Ectodermal cell (in vitro differentiated cells): Measurements from ENCODE around the gene ZFP36L2.

Experiments used
- H3K27ac ChIP-seq: 2 replicates; pipeline ENCODE4 v1.7.0; 2013; ENCODE audit warnings: mild to moderate bottlenecking, low read depth, low read length; ENCODE audit not compliant: insufficient read depth, poor library complexity, severe bottlenecking
- H3K27me3 ChIP-seq: 2 replicates; pipeline ENCODE4 v1.7.0; 2013; ENCODE audit warnings: mild to moderate bottlenecking, low read length; ENCODE audit not compliant: insufficient read depth, control insufficient read depth, poor library complexity, severe bottlenecking
- H3K36me3 ChIP-seq: one replicate; pipeline ENCODE4 v1.7.0; 2013; ENCODE audit warnings: low read length; ENCODE audit not compliant: control insufficient read depth, insufficient read depth
- H3K4me1 ChIP-seq: one replicate; pipeline ENCODE4 v1.7.0; 2013; ENCODE audit warnings: low read length; ENCODE audit not compliant: control insufficient read depth, insufficient read depth
- H3K4me3 ChIP-seq: 2 replicates; pipeline ENCODE4 v1.7.0; 2013; ENCODE audit warnings: low read depth, low read length, control low read depth; ENCODE audit not compliant: insufficient read depth
- H3K9me3 ChIP-seq: 2 replicates; pipeline ENCODE4 v1.7.0; 2013; ENCODE audit warnings: mild to moderate bottlenecking, low read length, moderate library complexity; ENCODE audit not compliant: control insufficient read depth
- WGBS, 2 experiments: methylation state at CpG; one replicate each; pipeline ENCODE4 v1.1.7; 2013; ENCODE audit warnings: missing lambda C conversion rate in 2 of 2; 5-methylcytosine and 5-hydroxymethylcytosine counted together

The ZFP36L2 gene

GRCh38 chr2:43230951-43231827 is 4.8 kb upstream of the ZFP36L2 start:
- H3K27ac ChIP-seq, result no peak overlapping the region
- no peaks in the 10 kb centered on the region for H3K9me3 ChIP-seq
- no peaks in the 10 kb centered on the region for H3K27me3 ChIP-seq
- H3K36me3 ChIP-seq, result no peaks in the 10 kb centered on the region
- H3K4me1 ChIP-seq, result peaks cover 3% of the 10 kb centered on the region
- H3K4me3 ChIP-seq, result no peak overlapping the region
- 91 to 93% methylated on average over 7 of the region's 7 CpGs for WGBS, 2 experiments

GRCh38 chr2:43230351-43230885 is 4.0 kb upstream of the ZFP36L2 start:
- peaks cover 3% of the 10 kb centered on the region for H3K4me1 ChIP-seq
- H3K36me3 ChIP-seq, result no peaks in the 10 kb centered on the region
- H3K27ac ChIP-seq, result no peak overlapping the region
- H3K9me3 ChIP-seq, result no peaks in the 10 kb centered on the region
- 49 to 55% methylated on average over 4 of the region's 4 CpGs for WGBS, 2 experiments
- H3K27me3 ChIP-seq, result no peaks in the 10 kb centered on the region
- no peak overlapping the region for H3K4me3 ChIP-seq

GRCh38 chr2:43228756-43229659 is 2.6 kb upstream of the ZFP36L2 start:
- H3K27me3 ChIP-seq, result no peaks in the 10 kb centered on the region
- H3K4me3 ChIP-seq, result no peak overlapping the region
- peaks cover 3% of the 10 kb centered on the region for H3K36me3 ChIP-seq
- no peak overlapping the region for H3K27ac ChIP-seq
- peaks cover 3% of the 10 kb centered on the region for H3K4me1 ChIP-seq
- 73 to 90% methylated on average over 5 to 6 of the region's 6 CpGs for WGBS, 2 experiments
- H3K9me3 ChIP-seq, result no peaks in the 10 kb centered on the region

DNA sequence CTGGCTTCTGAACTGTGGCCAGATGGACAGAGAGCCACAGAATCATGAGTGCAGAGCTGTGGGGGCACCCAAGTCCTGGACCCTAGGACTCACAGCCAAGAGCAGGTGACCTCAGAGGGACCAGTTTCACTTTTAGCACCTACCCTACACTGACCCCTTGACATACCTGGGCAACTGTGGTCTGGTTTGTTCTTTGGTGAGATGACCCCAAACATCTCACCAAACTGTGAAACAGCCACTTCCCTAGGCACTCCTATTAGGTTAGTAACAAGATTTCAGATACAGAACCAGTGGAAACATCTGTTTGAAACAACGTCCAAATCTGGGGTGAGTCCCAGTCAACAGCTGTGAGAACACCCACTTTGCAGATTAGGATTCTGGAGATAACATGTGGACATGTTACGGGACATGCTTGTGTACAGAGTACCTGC is 1.9 kb upstream of the ZFP36L2 start:
- Histone ChIP-seq H3K36me3 (peaks cover 3% of the 10 kb centered on the region), H3K27ac (no peak overlapping the region), H3K4me1 (peaks cover 8% of the 10 kb centered on the region), H3K27me3 (no peaks in the 10 kb centered on the region), H3K4me3 (peak overlapping the region; percentile 82), H3K9me3 (no peaks in the 10 kb centered on the region)
- WGBS, 2 experiments, result 93 to 94% methylated on average over 2 of the region's 2 CpGs

DNA sequence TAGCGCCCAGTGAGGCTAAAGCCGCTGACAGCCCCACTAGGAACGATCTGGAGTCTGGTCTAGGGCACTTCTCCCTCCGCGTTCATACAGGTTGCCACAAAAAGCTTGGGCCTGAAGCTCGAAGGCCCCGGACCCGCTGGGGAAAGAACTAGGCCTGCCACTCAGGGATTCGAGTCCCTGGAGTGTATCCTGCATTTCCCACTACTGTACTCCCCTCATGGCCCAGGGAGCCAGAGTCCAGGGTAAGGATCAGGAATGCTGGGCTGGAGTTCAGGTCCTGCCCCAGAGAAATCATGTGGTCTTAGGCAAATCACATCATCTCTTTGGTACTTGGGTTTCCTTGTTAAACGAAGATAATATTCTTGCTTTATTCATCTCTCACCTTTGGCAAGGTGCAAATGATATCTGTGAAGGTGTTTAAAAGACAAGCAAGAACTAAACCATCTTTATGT is 1.4 kb upstream of the ZFP36L2 start:
- no peak overlapping the region for H3K27ac ChIP-seq
- H3K4me3 ChIP-seq, result peak overlapping the region; percentile 82
- no peaks in the 10 kb centered on the region for H3K9me3 ChIP-seq
- H3K4me1 ChIP-seq, result peaks cover 11% of the 10 kb centered on the region
- WGBS, 2 experiments, result 22 to 24% methylated on average over 10 of the region's 10 CpGs
- H3K36me3 ChIP-seq, result peaks cover 3% of the 10 kb centered on the region
- H3K27me3 ChIP-seq, result no peaks in the 10 kb centered on the region

GRCh38 chr2:43226955-43227829 is 786 bp upstream of the ZFP36L2 start:
- Histone ChIP-seq H3K4me3 (peak overlapping the region; percentile 82), H3K27ac (peak overlapping the region; percentile 88), H3K36me3 (peaks cover 3% of the 10 kb centered on the region), H3K9me3 (no peaks in the 10 kb centered on the region), H3K27me3 (no peaks in the 10 kb centered on the region), H3K4me1 (peaks cover 15% of the 10 kb centered on the region)
- WGBS, 2 experiments, result 0 to 1% methylated on average over 77 of the region's 77 CpGs

DNA sequence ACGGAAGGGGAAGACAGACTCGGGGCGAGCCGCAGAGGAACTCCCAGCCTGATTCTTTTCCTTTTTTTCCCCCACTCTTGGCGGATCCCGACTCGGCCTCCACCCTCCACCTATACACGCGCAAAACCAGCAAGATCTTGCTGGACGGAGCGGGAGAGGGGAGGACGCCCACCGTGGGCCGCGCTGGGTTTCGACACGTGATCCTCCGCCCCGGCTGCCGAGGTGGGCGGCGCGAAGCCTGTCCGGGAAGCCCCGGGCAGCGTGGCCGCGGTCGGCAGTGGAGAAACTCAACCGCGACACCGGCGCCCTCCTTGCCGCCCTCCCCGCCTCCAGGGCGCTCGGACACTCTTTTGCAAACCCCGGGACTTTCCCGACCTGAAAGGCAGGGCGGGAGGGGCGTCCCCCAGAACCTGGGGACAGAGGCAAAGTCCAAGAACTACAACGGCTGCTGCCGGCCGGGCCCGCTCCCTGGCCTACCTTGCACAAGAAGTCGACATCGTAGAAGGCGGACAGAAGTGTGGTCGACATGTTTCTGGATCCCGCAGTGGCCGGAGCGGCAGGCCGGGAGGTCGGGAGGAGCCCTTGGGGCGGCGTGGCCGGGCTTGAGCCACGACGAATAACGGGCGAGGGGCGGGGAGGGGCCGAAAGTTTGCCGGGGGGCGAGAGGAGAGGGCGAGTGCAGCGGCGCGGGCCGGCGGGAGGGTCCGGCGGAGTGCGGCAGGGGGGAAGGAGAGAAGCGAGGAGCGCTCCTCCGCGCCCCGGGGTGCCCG is 433 bp downstream of the ZFP36L2 start:
- WGBS, 2 experiments, result 0 to 1% methylated on average over 80 of the region's 80 CpGs
- H3K36me3 ChIP-seq, result peaks cover 3% of the 10 kb centered on the region
- peaks cover 24% of the 10 kb centered on the region for H3K4me1 ChIP-seq
- H3K27ac ChIP-seq, result peak overlapping the region; percentile 88
- no peaks in the 10 kb centered on the region for H3K9me3 ChIP-seq
- H3K27me3 ChIP-seq, result no peaks in the 10 kb centered on the region
- peak overlapping the region; percentile 82 for H3K4me3 ChIP-seq

DNA sequence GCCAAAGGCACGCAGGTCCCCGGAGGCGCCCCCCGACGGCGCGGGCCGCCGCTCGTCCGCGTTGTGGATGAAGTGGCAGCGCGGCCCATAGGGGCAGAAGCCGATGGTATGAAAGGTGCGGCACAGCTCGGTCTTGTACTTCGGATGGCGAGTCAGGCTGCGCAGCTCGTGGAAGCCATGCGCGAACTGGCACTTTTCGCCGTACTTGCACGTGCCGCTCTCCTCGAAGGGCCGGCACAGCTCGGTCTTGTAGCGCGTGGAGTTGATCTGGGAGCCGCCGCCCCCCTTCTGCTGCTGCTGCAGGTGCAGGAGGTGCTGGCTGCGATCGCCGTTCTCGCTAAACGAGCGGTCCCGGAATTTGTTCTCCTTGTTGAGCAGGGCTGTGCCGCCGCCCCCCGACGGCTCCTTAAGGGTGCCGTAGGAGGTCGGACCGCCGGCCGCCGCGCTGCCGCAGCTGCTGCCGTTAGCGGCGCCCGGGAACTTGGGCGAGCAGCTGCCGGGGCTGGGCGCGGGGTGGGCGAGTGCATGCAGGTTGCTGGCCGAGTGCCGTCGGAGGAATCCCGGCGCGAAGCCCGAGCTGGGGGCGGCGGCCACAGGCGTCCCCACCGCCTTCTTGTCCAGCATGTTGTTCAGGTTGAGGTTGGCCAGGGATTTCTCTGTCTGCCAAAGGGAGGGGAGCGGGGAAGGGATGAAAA is 1.2 kb downstream of the ZFP36L2 start:
- Histone ChIP-seq H3K4me1 (peaks cover 31% of the 10 kb centered on the region), H3K36me3 (peaks cover 3% of the 10 kb centered on the region), H3K4me3 (peak overlapping the region; percentile 82), H3K27ac (peak overlapping the region; percentile 88), H3K9me3 (no peaks in the 10 kb centered on the region), H3K27me3 (no peaks in the 10 kb centered on the region)
- WGBS, 2 experiments, result 4% methylated on average over 74 of the region's 74 CpGs
